ENCODE data around the gene ZFPM1. TPM values are rescaled to one million over a fixed set of nuclear protein-coding genes. Genes with fewer than 3 reads are reported as not detected.

ZFPM1 gene
- total RNA-seq, 1 experiment from 2014 or later: 1.2 TPM

GRCh38 chr16:88415713-88416323 lies 37.3 kb upstream of the ZFPM1 start:
- no peak for DNase-seq (ENCODE audit: low spot score)
- in situ Hi-C loops (cut with HindIII; ENCODE audit: low sequenced_read_pairs): no loop called here

- in situ Hi-C loops (cut with HindIII; ENCODE audit: low sequenced_read_pairs): no loop called here
- DNase-seq (ENCODE audit: low spot score): no peak
Measured at GRCh38 chr16:88416686-88417085, 36.4 kb upstream of the ZFPM1 start.

GRCh38 chr16:88417684-88418476 lies 35.2 kb upstream of the ZFPM1 start:
- no peak for DNase-seq (ENCODE audit: low spot score)
- in situ Hi-C loops (cut with HindIII; ENCODE audit: low sequenced_read_pairs): no loop called here

- DNase-seq (ENCODE audit: low spot score): no peak
- in situ Hi-C loops (cut with HindIII; ENCODE audit: low sequenced_read_pairs): no loop called here
Measured at GRCh38 chr16:88418869-88419268, 34.2 kb upstream of the ZFPM1 start.

GRCh38 chr16:88419790-88420189 lies 33.3 kb upstream of the ZFPM1 start:
- no peak for DNase-seq (ENCODE audit: low spot score)
- in situ Hi-C loops (cut with HindIII; ENCODE audit: low sequenced_read_pairs): no loop called here

- in situ Hi-C loops (cut with HindIII; ENCODE audit: low sequenced_read_pairs): no loop called here
- no peak for DNase-seq (ENCODE audit: low spot score)
Measured at GRCh38 chr16:88420496-88420895, 32.6 kb upstream of the ZFPM1 start.

GRCh38 chr16:88421301-88421700 lies 31.8 kb upstream of the ZFPM1 start:
- DNase-seq (ENCODE audit: low spot score): no peak
- in situ Hi-C loops (cut with HindIII; ENCODE audit: low sequenced_read_pairs): no loop called here

GRCh38 chr16:88421871-88422433 lies 31.1 kb upstream of the ZFPM1 start:
- in situ Hi-C loops (cut with HindIII; ENCODE audit: low sequenced_read_pairs): no loop called here
- DNase-seq (ENCODE audit: low spot score): no peak

- DNase-seq (ENCODE audit: low spot score): no peak
- in situ Hi-C loops (cut with HindIII; ENCODE audit: low sequenced_read_pairs): no loop called here
Measured at GRCh38 chr16:88422733-88423447, 30.2 kb upstream of the ZFPM1 start.

- no peak for DNase-seq (ENCODE audit: low spot score)
- in situ Hi-C loops (cut with HindIII; ENCODE audit: low sequenced_read_pairs): no loop called here
Measured at GRCh38 chr16:88423448-88423850, 29.6 kb upstream of the ZFPM1 start.

GRCh38 chr16:88424587-88425235 lies 28.4 kb upstream of the ZFPM1 start:
- in situ Hi-C loops (cut with HindIII; ENCODE audit: low sequenced_read_pairs): no loop called here
- peak; percentile 64 for DNase-seq (ENCODE audit: low spot score)

- no peak for DNase-seq (ENCODE audit: low spot score)
- in situ Hi-C loops (cut with HindIII; ENCODE audit: low sequenced_read_pairs): no loop called here
Measured at GRCh38 chr16:88426018-88426417, 27.1 kb upstream of the ZFPM1 start.

- no peak for DNase-seq (ENCODE audit: low spot score)
- in situ Hi-C loops (cut with HindIII; ENCODE audit: low sequenced_read_pairs): no loop called here
Measured at GRCh38 chr16:88427376-88427775, 25.7 kb upstream of the ZFPM1 start.

- DNase-seq (ENCODE audit: low spot score): no peak
- in situ Hi-C loops (cut with HindIII; ENCODE audit: low sequenced_read_pairs): no loop called here
Measured at GRCh38 chr16:88428156-88428555, 24.9 kb upstream of the ZFPM1 start.

GRCh38 chr16:88428616-88429386 lies 24.3 kb upstream of the ZFPM1 start:
- in situ Hi-C loops (cut with HindIII; ENCODE audit: low sequenced_read_pairs): no loop called here
- no peak for DNase-seq (ENCODE audit: low spot score)

- DNase-seq (ENCODE audit: low spot score): no peak
- in situ Hi-C loops (cut with HindIII; ENCODE audit: low sequenced_read_pairs): no loop called here
Measured at GRCh38 chr16:88429387-88430184, 23.5 kb upstream of the ZFPM1 start.

GRCh38 chr16:88430185-88430523 lies 22.9 kb upstream of the ZFPM1 start:
- DNase-seq (ENCODE audit: low spot score): no peak
- in situ Hi-C loops (cut with HindIII; ENCODE audit: low sequenced_read_pairs): no loop called here
